Gastroesophageal sphincter (tissue), 3 donors: ENCODE results near the gene PPP1R2.
"Not testable (repeated sequence)": the region's sequence is repeated elsewhere in the genome, so short reads cannot be mapped to it uniquely, and the experiment has no call there.

Experiments used
- EP300 ChIP-seq: sonication (generic); formaldehyde crosslinking; IDR thresholded peaks from one replicate; pipeline ENCODE4 v1.6.1; 2017; ENCODE audit warnings: antibody characterized with exemption, mild to moderate bottlenecking
- POLR2A ChIP-seq, 2 donors: fragments of 450-650 bp; IDR thresholded peaks; one replicate each; pipeline ENCODE4 v1.6.1; 2017; ENCODE audit warnings: antibody characterized with exemption in 2 of 2, mild to moderate bottlenecking in 2 of 2, moderate library complexity in 1 of 2
- POLR2AphosphoS5 ChIP-seq: sonication (generic); formaldehyde crosslinking; IDR thresholded peaks from one replicate; pipeline ENCODE4 v1.6.1; 2017; ENCODE audit warnings: antibody characterized with exemption
- TF ChIP-seq, protein P1 (sequence below), 4 experiments: fragments of 200-600 bp in 2 of 4; fragments of 450-650 bp in 2 of 4; sonication (generic) in 1 of 4; IDR thresholded peaks; one replicate each; pipeline ENCODE4 v1.5.1; 2017 to 2019; ENCODE audit warnings: antibody characterized with exemption in 4 of 4, mild to moderate bottlenecking in 2 of 4, moderate library complexity in 2 of 4

DNA sequence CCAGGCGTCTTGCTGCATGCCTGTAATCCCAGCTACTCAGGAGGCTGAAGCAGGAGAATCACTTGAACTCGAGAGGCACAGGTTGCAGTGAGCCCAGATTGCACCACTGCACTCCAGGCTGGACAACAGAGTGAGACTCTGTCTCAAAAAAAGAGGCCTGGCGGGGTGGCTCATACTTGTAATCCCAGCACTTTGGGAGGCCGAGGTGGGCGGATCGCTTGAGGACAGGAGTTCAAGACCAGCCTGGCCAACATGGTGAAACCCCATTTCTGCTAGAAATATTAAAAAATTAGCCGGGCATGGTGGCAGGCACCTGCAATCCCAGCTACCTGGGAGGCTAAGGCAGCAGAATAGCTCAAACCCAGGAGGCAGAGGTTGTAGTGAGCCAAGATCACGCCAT, 68.0 kb downstream of the PPP1R2 start:
- TF ChIP-seq, protein P1, sequence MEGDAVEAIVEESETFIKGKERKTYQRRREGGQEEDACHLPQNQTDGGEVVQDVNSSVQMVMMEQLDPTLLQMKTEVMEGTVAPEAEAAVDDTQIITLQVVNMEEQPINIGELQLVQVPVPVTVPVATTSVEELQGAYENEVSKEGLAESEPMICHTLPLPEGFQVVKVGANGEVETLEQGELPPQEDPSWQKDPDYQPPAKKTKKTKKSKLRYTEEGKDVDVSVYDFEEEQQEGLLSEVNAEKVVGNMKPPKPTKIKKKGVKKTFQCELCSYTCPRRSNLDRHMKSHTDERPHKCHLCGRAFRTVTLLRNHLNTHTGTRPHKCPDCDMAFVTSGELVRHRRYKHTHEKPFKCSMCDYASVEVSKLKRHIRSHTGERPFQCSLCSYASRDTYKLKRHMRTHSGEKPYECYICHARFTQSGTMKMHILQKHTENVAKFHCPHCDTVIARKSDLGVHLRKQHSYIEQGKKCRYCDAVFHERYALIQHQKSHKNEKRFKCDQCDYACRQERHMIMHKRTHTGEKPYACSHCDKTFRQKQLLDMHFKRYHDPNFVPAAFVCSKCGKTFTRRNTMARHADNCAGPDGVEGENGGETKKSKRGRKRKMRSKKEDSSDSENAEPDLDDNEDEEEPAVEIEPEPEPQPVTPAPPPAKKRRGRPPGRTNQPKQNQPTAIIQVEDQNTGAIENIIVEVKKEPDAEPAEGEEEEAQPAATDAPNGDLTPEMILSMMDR (IDR thresholded peaks at IDR 0.05), result not testable (repeated sequence)
- not testable (repeated sequence) for TF ChIP-seq EP300; POLR2A (IDR thresholded peaks at IDR 0.05); POLR2AphosphoS5
